ENCODE results near the gene LRRC66. TPM values are rescaled to one million over a fixed set of nuclear protein-coding genes. Genes with fewer than 3 reads are reported as not detected.

LRRC66 gene
- polyA plus RNA-seq, 6 donors from 2014 or later, result 0.24 TPM; not detected in 5

Other genes with a start within 250 kb of the LRRC66 start
- gene DCUN1D4, start 177.2 kb downstream of the LRRC66 start, polyA plus RNA-seq (ENCODE audit: low read depth in 6 of 6), result 10 to 100 TPM in 4 of 6 donors, 1 to 10 TPM in 2; 9.2 to 14.4 (median 11.9) TPM
- gene SGCB, start 17.9 kb upstream of the LRRC66 start, polyA plus RNA-seq (ENCODE audit: low read depth in 6 of 6), result 1 to 10 TPM; 4.4 to 8.3 (median 4.8) TPM
- gene SPATA18, start 30.9 kb upstream of the LRRC66 start, polyA plus RNA-seq (ENCODE audit: low read depth in 6 of 6), result 1 to 10 TPM in 3 of 6 donors, under 1 TPM in 2, not detected in 1; 0.11 to 2.2 (median 1.6) TPM

Data from naive B cell (primary cell).